ENCODE measurements around the gene TENM3.

The TENM3 gene

GRCh38 chr4:182318256-182318655, 75.1 kb downstream of the TENM3 start:
- H3K27ac ChIP-seq: no peak overlapping the region
- no peak for TF ChIP-seq ZFX (IDR thresholded peaks at IDR 0.05)
- no peak for TF ChIP-seq CTCF (conservative IDR thresholded peaks at IDR 0.05)

GRCh38 chr4:182320092-182320491, 76.9 kb downstream of the TENM3 start:
- H3K27ac ChIP-seq: no peak overlapping the region
- TF ChIP-seq CTCF (conservative IDR thresholded peaks at IDR 0.05): no peak

- no peak for TF ChIP-seq ZFX (IDR thresholded peaks at IDR 0.05)
- TF ChIP-seq CTCF (conservative IDR thresholded peaks at IDR 0.05): no peak
- H3K27ac ChIP-seq: no peak overlapping the region
Measured at GRCh38 chr4:182320580-182320979, 77.4 kb downstream of the TENM3 start.

- no peak overlapping the region for H3K27ac ChIP-seq
- TF ChIP-seq CTCF (conservative IDR thresholded peaks at IDR 0.05) (no peak), ZFX (IDR thresholded peaks at IDR 0.05) (no peak)
Measured at GRCh38 chr4:182324282-182324681, 81.1 kb downstream of the TENM3 start.

GRCh38 chr4:182325397-182325796, 82.2 kb downstream of the TENM3 start:
- TF ChIP-seq CTCF (conservative IDR thresholded peaks at IDR 0.05) (no peak), ZFX (IDR thresholded peaks at IDR 0.05) (no peak)
- H3K27ac ChIP-seq: no peak overlapping the region

GRCh38 chr4:182325848-182326255, 82.7 kb downstream of the TENM3 start:
- no peak overlapping the region for H3K27ac ChIP-seq
- TF ChIP-seq ZFX (IDR thresholded peaks at IDR 0.05) (no peak), CTCF (conservative IDR thresholded peaks at IDR 0.05) (no peak)

GRCh38 chr4:182328505-182328904, 85.3 kb downstream of the TENM3 start:
- no peak for TF ChIP-seq CTCF (conservative IDR thresholded peaks at IDR 0.05)
- TF ChIP-seq ZFX (IDR thresholded peaks at IDR 0.05): no peak
- no peak overlapping the region for H3K27ac ChIP-seq

All from C4-2B (cell line).